HG03442 (cell line): ENCODE data around the gene SHANK1.
A peak's percentile ranks its signal among the peaks of the same experiment; 100 is the strongest.

Experiments
- ATAC-seq: cut with Tn5 transposase; IDR thresholded peaks from one replicate; pipeline ENCODE4 v1.9.1; 2021; ENCODE audit warnings: mild to moderate bottlenecking, moderate library complexity; ENCODE audit not compliant: unreplicated experiment

The SHANK1 gene

DNA sequence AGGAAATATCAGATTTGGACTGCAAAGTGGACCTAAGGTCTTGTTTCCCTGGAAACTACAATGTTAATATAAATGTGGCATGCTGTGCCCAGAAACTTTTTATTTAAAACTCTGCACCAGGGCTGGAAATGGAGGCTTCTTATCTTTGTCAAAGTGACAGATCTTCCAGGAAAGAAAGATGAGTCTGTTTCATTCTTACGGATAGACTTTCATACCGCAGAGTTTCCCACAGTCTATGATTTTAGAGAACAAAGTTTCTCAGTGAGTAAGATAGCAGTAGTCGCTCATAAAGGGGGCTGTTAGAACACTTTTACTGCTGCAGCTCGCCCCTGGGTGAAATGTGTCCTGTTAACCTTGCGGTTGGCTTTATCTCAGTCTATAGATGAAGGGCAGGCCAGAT, 10.3 kb upstream of the SHANK1 start:
- no peak for ATAC-seq

GRCh38 chr19:50728084-50728737, 8.6 kb upstream of the SHANK1 start:
- ATAC-seq: no peak

GRCh38 chr19:50725911-50726230, 6.3 kb upstream of the SHANK1 start:
- ATAC-seq: no peak

GRCh38 chr19:50725218-50725910, 5.8 kb upstream of the SHANK1 start:
- peak; percentile 18 for ATAC-seq

- ATAC-seq: peak; percentile 70
Measured at GRCh38 chr19:50724522-50725217, 5.1 kb upstream of the SHANK1 start.

GRCh38 chr19:50723735-50724521, 4.3 kb upstream of the SHANK1 start:
- ATAC-seq: no peak

DNA sequence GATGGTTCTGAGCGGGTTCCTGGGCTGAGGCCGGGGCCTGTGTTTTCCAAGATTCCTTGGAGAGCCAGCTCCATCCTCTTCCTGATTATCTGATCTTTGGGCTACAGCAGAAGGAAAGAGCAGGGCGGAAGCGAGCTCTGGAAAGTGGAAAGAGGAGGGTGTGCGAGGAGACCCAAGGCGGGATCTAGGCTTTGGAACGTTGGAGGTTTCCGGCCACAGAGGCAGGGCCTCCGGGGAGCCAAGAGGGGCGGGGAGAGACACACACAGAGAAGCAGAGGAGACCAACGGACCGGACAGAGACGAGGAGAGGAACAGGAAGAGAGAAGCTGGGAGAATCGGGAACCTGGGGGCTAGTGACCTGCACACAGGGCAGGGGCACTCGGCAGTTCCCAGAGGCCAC, 3.5 kb upstream of the SHANK1 start, which contains the start of gene CLEC11A:
Gene CLEC11A (plus strand): TSS at position 296 of the 400 bp plus-strand sequence. CDS start 162 bp downstream, outside the sequence.
- ATAC-seq: no peak

GRCh38 chr19:50722201-50723013, 2.8 kb upstream of the SHANK1 start:
- ATAC-seq: no peak

- ATAC-seq: no peak
Measured at GRCh38 chr19:50721441-50722137, 2.0 kb upstream of the SHANK1 start.

DNA sequence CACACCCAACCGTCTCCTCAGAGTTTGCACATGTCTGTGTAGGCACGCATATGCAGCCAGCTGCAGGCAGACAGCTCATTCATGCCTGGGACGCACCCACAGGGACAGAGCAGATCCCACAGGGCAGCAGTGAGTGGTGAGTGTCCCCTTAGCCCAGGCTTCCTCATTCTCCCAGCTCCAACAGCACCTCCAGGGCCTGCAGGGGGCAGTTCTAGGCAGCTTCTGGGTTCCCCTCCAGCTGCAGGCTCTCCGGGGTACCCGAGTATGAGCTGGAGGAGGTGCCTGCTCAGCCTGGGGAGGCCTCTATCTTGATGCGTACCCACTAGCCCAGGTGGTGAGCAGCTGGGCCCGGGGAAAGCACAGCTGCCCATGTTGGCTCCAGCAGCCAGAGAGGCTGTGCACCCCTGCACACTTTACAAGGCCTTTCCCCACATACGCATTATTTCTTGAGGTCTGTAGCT, 1.3 kb upstream of the SHANK1 start:
- ATAC-seq: no peak

DNA sequence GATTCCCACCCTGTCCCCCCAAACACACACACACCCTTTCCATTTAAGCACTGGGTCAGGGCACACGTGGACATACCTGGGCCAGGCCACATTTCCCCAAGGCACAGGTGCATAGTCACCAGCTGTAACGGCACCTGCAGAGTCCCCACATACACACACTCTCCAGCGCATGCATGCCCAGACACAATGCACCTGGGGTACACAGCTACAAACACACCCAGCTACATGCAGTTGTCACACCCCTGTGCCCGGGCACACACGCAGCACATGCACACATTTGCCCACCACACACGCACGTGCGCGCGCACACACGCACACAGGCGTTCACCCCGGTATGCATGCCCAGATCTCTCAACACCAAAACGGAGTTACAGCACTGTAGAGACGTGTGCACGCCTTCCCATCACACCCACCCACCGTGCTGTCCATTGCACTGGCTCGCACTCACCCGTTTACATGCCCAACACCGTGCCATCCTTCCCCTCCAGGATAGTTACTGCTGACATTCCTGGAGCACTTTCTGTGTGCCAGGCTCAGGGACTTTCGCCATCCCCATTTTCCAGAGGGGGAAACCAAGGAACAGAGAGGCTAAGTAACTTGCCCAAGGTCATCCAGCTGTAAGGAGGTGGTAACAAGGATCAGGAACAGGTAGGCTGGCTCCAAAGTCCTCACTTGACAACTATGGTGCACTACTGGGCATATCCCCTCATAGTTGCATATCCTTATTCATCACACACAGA, 749 bp upstream of the SHANK1 start:
- no peak for ATAC-seq

DNA sequence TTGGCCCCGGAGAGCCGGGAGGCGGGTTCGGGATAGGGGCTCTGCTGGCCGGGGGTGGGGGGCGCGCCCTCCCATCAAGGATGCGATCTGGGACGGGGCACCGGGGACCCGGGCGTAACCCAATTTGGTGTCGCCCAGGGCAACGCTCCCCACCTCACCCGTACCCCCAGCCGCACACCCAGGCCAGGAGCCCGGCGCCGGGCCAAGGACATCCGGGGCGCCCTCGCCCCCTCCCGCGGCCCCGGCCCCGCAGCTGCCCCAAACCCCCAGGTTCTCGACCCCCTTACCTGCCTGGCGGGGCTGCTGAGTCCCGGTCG, 525 bp downstream of the SHANK1 start:
- ATAC-seq: no peak

- ATAC-seq: no peak
Measured at GRCh38 chr19:50718255-50719118, 1.1 kb downstream of the SHANK1 start.

DNA sequence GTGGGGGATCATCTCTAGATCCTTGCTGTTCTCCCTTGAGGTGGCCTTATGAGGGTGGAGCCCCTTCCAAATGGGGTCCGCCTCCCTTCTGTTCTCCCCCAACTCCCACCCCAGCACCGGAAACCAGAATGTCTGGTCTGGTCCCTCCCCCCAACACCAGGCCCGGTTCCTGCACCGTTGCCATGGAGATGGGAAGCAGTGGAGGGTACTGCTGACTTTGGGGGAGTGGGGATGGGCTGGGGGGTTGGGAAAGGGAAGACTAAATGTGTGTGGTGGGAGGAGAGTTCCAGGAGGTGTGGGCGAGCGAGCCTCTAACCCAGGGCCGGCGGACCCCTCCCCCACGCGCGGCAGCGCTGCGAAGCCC, 1.7 kb downstream of the SHANK1 start:
- no peak for ATAC-seq

DNA sequence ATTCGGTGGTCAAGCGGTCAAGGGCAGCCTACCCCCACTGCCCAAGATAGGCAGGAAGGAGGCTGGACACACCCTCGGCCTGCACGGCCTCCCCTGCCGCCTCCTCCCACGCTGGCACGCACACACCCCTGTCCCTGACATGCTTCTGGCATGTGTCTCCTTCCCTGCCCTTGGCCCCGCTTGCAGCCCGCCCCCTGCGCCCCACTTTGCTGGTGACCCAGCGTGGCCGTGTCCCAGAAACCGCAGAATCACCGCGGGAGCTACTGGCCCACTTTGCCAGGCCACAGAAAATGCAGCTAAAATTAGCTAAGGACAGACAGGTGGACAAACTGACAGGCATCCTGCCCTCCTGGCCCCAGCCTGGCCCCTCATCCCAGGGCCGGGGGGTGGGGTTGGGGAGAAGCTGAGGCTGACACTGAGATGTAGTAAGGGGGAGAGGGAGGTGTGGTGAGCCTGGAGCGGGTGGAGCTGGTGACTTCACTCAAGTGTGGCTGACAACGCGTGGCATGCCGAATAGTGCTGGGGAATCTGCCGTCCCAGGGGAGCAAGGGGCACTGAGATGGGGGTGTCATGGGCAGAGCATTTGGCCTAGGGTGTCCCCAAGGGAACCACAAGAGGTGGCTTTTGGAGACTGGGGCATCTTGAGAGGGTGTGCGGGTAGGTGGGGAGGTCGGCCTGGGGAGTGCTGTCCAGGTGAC, 2.4 kb downstream of the SHANK1 start:
- no peak for ATAC-seq

DNA sequence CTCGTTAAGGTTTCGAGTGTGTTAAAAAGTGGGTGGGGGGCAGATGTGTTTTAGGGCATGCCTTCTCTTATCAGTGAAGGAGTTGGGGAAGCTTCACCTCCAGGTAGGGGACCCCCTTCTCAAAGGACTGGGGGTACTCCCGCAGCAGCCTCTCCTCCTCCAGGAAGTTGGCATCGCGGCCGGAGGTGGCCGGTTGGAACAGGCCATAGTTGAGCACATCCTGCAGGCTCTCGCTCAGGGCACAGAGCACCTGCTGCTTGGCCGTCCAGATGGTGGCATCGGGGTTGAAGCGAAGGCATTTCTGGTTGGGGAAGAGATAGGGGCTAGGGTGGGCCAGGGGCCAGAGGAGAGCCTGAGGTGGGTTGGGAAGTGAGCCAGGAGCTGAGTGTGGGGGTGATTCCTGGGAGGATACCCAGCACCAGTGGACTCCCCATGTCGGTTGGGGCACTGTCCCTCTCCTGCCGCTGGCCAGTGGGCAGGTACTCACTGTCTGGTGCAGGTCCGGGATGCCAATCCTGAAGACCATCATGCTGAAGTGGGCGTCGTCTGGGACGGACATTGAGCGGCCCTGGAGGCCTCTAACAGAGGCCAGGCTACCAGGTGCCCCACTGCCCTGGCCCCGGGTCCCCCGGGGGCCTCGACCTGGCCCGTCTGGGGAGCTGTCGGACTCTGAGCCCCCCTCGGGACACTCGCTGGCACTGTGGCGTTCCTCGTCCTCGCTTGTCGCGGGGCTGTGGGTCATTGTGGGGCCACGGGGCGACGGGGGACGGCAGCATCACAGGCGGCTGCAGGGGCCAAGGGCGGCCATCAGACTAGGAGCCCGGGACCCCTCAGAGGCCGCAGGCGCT, 3.2 kb downstream of the SHANK1 start:
- ATAC-seq: no peak
